GM08714 (cell line): ENCODE measurements around the gene RHOH.
"Not testable (repeated sequence)": the region's sequence is repeated elsewhere in the genome, so short reads cannot be mapped to it uniquely, and the experiment has no call there.

Source experiments
- H3K4me3 ChIP-seq: fragments of 200-500 bp; sonication (Bioruptor generic); 2 replicates; pipeline ENCODE4 v1.5.1; 2014; ENCODE audit warnings: mild to moderate bottlenecking, low read length, inconsistent platforms
- ZNF274 ChIP-seq: IDR thresholded peaks from 2 replicates; pipeline ENCODE4 v1.6.1; 2012; ENCODE audit warnings: mild to moderate bottlenecking, low read depth, low read length

Gene RHOH

GRCh38 chr4:40262077-40262528 is 65.3 kb downstream of the RHOH start:
- no peak for TF ChIP-seq ZNF274
- H3K4me3 ChIP-seq, result no peak overlapping the region

- TF ChIP-seq ZNF274, result no peak
- no peak overlapping the region for H3K4me3 ChIP-seq
Observed at GRCh38 chr4:40262861-40263260, 66.0 kb downstream of the RHOH start.

- H3K4me3 ChIP-seq, result no peak overlapping the region
- no peak for TF ChIP-seq ZNF274
Observed at GRCh38 chr4:40264497-40264896, 67.7 kb downstream of the RHOH start.

GRCh38 chr4:40264995-40265909 is 68.4 kb downstream of the RHOH start:
- no peak overlapping the region for H3K4me3 ChIP-seq

GRCh38 chr4:40265910-40266274 is 69.1 kb downstream of the RHOH start:
- no peak for TF ChIP-seq ZNF274
- no peak overlapping the region for H3K4me3 ChIP-seq

More at GRCh38 chr4:40264995-40265909, 68.4 kb downstream of the RHOH start:
- no peak for TF ChIP-seq ZNF274

GRCh38 chr4:40269133-40269532 is 72.3 kb downstream of the RHOH start:
- no peak for TF ChIP-seq ZNF274
- no peak overlapping the region for H3K4me3 ChIP-seq

GRCh38 chr4:40270609-40271008 is 73.8 kb downstream of the RHOH start:
- H3K4me3 ChIP-seq, result no peak overlapping the region
- no peak for TF ChIP-seq ZNF274

- no peak for TF ChIP-seq ZNF274
- no peak overlapping the region for H3K4me3 ChIP-seq
Observed at GRCh38 chr4:40275065-40275730, 78.4 kb downstream of the RHOH start.

GRCh38 chr4:40276546-40276945 is 79.7 kb downstream of the RHOH start:
- no peak for TF ChIP-seq ZNF274
- no peak overlapping the region for H3K4me3 ChIP-seq

GRCh38 chr4:40280586-40280985 is 83.8 kb downstream of the RHOH start:
- TF ChIP-seq ZNF274, result no peak

GRCh38 chr4:40281099-40281498 is 84.3 kb downstream of the RHOH start:
- no peak for TF ChIP-seq ZNF274
- H3K4me3 ChIP-seq, result no peak overlapping the region

More at GRCh38 chr4:40280586-40280985, 83.8 kb downstream of the RHOH start:
- H3K4me3 ChIP-seq, result no peak overlapping the region

GRCh38 chr4:40281913-40282312 is 85.1 kb downstream of the RHOH start:
- no peak overlapping the region for H3K4me3 ChIP-seq
- TF ChIP-seq ZNF274, result no peak

GRCh38 chr4:40282857-40283256 is 86.0 kb downstream of the RHOH start:
- not testable (repeated sequence) for H3K4me3 ChIP-seq

- no peak for TF ChIP-seq ZNF274
- H3K4me3 ChIP-seq, result no peak overlapping the region
Observed at GRCh38 chr4:40283413-40283812, 86.6 kb downstream of the RHOH start.

GRCh38 chr4:40283968-40284367 is 87.1 kb downstream of the RHOH start:
- TF ChIP-seq ZNF274, result no peak
- H3K4me3 ChIP-seq, result no peak overlapping the region

- no peak for TF ChIP-seq ZNF274
- H3K4me3 ChIP-seq, result no peak overlapping the region
Observed at GRCh38 chr4:40285692-40286091, 88.9 kb downstream of the RHOH start.
